Activated effector memory CD4-positive, alpha-beta T cell treated with Interleukin-2 at 50 U/mL for 16 hours (primary cell): ENCODE data around the gene ZNF500.

Source experiments
- DNase-seq: peaks from one replicate; pipeline ENCODE4 v3.0.0-alpha.2; 2020

The ZNF500 gene

GRCh38 chr16:4766875-4767628, at the start of gene ZNF500:
TSS of gene ZNF500 (minus strand) at chr16:4767162. CDS start at chr16:4765978, 1,184 bp downstream.
- DNase-seq: peak; percentile 95

DNA sequence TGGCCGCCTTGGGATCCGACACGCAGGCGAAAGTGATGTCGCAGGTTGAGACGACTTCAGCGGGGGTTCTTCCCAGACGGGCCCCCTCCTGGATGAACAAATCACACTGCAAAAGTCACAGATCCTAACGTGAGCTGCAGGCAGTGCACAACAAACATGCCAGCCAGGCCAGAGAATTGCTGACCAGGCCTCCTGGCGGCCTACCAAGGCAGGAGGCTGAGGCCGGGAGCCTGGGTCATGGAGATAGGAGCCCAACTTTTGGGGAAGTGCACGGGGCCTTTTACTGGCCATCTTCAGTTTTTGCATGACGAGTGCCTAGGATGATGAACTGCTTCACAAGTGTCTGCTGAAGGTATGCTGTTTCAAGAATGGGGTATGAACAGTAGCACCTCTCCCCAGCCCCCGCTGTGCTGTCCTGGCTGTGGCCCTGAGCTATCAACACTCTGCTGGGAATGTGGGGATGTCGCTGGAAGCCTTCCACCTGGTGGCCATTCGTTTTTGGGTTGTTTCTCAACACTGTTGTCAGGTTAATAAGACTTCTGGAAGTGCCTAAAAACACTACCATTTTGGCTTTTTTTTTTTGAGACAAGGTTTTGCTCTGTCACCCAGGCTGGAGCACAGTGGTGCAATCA, 47.7 kb upstream of the ZNF500 start:
- no peak for DNase-seq

DNA sequence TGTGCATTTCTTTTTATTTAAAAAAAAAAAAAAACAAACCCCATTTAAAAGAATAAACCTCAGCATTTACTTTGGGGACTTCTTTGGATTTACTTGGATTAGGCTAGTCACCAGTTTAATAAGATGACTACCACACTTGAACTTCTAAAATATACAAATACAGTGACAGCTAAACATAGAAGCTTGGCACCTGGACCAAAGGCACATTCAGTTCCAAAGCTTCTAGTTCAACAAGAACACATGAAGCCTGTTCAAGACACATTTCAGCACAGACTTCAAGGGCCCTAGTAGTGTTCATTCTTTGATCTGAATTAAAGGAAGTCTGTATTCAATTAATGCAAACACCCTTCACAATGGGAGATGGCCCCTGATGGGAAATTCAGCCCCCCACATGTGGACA, 47.1 kb upstream of the ZNF500 start:
- DNase-seq: no peak

DNA sequence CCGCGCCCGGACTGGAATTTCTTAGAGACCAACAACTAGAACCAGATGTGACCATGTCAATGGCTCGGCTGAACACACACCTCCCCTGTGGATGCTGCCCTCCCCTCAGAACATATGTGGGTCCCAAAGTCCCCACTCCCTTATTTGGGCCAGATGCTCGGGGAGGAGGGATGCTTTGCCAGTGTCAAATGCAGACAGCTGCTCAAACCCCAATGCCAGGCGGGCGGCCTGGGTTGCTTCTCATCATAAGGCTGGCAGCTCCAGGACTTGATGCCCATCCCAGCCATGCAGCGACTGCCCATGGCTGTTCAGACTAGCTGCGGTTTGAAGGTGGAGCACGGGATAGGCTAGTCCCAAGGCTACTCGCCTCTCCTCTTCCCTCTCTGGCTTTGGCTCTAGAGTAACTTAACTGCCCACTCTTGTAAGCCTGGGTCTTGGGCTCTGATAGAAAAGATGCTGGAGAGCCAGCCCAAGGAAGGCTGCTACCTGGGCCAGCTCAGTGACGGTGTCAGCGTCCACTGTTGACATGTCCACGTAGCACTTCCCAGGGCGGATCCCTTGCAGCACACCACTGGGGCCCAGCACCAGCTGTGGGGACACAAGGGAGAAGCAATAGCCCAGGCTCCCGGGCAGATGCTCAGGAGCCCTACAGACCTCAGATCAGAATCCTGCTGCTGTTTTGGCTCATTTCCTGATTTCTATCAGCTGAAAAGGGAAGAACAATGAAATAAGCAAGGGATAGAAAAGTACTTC, 46.5 kb upstream of the ZNF500 start:
- no peak for DNase-seq

DNA sequence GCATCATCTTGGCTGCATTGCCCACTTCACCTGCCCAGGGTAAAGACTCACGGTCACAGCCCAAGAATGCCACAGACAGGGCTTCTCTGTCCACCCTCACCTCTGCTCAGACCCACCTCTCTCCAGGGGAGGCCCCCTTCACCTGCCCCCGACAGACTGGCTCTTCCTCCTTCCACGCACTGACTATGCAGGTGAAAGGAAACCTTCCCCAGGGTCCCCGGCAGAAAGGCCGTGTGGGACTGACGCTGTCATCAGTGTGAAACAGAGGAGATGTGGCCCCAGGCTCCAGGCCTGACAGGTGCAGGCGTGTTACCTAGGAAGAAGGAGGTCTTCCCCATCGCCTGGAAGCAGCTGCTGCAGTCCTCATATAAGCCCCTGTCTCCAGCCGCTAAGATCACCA, 44.8 kb upstream of the ZNF500 start:
- DNase-seq: no peak

DNA sequence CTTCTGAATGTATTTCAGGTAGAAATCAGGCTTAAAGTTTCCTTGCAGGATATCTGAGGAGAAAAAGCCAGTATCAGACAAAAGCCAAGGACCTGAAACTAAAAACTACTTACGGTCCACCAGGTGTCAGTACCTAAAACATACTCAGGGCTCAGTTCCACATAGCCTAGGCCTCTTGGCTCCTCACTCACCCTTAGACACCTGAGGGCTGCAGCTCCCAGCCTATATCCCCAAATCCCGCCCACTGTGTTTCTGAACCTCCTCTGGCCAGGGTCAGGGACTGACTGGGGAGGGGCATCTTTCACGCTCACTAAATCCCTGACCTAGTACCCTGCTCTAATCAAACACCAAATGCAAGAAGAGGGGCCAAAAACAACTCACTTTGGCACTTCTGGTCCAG, 44.3 kb upstream of the ZNF500 start:
- DNase-seq: no peak

- DNase-seq: no peak
Observed at GRCh38 chr16:4806280-4806679, 39.3 kb upstream of the ZNF500 start.

DNA sequence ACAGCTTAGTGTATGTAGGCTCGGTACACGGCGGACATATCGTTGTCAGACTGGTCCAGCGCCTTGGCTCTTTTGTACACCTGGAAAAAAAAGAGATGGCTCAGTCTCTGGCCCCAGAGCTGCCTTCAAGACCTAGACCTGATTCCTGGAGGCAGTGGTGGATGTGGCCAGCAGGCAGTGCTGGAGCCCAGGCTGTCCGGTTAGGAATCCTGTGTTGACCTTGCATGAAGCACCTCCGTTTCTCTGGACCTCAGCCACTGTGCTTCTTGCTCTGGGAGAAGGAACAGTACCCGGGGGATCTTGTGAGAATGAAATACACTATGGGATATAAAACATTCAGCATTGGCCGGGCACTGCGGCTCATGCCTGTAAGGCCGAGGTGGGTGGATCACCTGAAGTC, 38.3 kb upstream of the ZNF500 start:
- DNase-seq: no peak

DNA sequence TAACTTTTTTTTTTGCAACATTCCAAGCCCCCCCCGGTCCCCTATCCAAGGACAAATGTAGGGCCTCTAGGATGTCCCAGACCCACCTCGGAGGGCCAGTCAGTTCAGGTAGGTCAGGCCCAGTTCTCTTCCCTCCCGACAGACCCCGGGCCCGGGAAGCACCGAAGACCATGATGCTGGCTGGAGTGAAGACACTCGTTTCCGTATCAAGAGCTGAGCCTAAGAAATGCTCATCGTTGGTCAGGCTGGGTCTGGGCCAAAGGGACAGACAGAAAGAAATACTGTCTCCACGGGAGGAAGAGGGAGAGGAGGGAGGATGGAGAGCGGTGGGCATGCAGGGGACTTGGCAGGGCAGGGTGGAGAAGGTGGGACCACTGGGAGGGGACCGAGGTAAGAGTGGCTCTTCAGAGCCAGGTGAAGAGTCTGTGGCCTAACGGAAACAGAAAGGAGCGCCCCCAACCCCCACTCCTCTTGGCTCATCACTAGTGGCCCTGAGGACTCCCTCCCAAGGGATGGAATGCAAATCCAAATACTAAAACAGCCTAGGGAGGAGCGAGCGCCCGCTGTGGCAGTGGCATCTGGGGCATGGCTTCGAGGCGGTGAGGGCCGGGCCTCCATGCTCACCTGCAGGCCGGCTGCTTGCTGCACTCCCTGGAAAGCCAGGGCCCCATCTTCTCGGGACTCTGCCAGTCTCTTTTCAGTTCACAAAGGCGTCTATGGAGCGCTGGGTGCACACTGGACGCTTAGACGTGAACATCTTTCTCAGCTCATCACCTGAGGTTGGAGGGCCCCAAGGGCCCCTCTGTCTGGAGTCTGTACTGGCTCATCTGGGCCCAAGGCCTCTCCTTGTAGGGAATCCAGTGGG, 37.2 kb upstream of the ZNF500 start:
- no peak for DNase-seq

DNA sequence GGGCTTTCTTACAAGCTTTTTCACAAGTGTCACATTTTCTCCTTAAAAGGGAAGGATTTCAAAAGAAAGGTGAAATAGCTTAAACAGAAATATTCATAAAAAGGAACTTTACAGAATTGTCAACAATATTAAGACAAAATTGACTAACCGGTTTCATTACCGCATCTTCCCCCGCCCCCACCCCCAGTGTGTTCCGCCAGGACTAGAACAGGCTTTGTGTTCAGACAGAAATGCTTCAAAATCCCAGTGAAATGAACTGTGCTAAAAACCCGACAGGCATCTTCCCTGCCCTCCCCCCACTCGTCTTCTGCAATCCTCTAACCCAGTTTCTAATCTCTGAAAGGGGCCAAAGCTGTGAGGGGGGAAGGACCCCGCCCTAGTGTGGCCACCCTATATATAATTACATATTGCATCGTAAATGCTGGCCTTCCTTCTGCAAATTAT, 36.5 kb upstream of the ZNF500 start:
- DNase-seq: no peak

- peak; percentile 87 for DNase-seq
Observed at GRCh38 chr16:4802659-4803287, 35.8 kb upstream of the ZNF500 start.

- DNase-seq: peak; percentile 83
Observed at GRCh38 chr16:4801962-4802658, 35.1 kb upstream of the ZNF500 start, which contains the start of gene ROGDI. TSS of gene ROGDI (minus strand) at chr16:4802633. CDS start at chr16:4802571, 62 bp downstream.

GRCh38 chr16:4801051-4801961, 34.3 kb upstream of the ZNF500 start:
- no peak for DNase-seq

- DNase-seq: no peak
Observed at GRCh38 chr16:4800290-4801041, 33.5 kb upstream of the ZNF500 start.

DNA sequence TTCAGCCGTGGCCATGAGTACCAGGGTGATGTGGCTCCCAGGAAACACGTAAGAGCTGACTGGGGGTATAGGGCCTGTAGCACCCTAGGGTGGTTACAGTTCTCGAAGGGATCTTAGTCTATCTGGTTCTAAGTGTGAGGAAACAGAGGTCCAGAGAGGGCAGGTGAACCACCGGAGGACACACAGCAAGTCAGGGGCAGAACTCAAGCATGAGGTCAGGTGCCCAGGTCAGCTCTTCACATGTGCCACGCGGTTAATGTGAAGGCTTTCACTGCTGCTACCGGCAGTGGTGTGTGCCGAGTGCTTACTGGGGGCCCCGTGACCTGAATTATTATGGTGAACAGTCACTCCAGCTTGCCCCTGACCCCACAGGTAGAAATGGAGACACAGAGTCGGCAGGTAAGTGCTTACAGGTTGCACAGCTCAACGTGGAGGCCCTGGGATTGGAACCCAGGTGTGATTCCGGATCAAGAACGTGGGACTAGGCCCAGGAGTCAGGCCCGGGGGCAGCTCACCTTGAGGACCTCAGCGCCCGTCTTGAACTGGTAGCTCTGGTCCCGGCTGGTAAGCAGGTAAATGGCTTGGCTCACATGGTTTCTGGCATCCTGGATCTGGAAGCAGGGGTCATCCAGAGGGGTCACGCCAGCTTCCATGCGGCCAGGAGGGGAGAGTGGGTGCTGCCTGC, 32.4 kb upstream of the ZNF500 start:
- DNase-seq: no peak

- DNase-seq: no peak
Observed at GRCh38 chr16:4798456-4798855, 31.5 kb upstream of the ZNF500 start.

GRCh38 chr16:4797805-4798252, 30.9 kb upstream of the ZNF500 start:
- no peak for DNase-seq

DNA sequence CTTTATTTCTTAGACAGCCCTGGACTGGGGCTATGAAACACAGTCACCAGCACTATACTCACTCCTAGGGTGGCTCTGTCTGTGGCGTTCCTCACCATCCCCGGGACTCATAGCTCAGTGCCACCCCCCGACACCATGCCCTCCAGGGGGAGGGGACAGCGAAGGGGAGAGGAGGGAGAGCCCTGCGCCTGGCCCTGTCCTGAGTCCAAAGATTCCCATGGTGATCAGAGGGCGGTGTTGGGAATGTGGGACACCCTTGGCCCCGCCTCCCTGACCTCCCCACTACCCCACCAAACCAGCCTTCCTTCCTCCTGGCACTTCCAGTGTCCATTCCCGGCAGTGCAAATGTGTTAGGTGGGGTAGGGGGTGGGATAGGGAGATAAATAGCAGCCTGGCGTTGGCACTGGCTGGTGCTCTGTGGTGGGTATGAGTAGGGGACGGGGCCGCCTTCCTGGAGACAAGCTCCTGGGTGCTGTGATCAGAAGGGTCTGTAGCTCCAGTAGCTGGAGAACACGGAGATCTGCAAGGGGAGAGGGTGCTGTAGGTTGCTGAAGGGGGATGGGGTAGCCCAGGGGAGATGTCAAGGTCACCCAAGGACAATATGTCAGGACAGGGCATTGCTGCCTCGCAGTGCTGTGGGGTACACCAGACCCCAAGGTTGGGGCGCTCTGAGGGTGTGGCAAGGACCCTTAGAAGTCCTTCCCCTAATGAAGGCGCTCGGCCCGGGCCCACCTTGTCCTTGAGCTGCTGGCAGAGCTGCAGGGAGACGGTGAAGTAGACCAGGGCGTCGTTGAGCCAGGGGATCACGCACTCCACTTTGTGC, 30.2 kb upstream of the ZNF500 start:
- no peak for DNase-seq
